ENCODE measurements around the gene EIF4H. TPM values are rescaled to one million over a fixed set of nuclear protein-coding genes. Genes with fewer than 3 reads are reported as not detected.
A peak's percentile ranks its signal among the peaks of the same experiment; 100 is the strongest.

EIF4H gene
- total RNA-seq, 3 donors from 2014 or later = 231 to 278 (median 274) TPM

DNA sequence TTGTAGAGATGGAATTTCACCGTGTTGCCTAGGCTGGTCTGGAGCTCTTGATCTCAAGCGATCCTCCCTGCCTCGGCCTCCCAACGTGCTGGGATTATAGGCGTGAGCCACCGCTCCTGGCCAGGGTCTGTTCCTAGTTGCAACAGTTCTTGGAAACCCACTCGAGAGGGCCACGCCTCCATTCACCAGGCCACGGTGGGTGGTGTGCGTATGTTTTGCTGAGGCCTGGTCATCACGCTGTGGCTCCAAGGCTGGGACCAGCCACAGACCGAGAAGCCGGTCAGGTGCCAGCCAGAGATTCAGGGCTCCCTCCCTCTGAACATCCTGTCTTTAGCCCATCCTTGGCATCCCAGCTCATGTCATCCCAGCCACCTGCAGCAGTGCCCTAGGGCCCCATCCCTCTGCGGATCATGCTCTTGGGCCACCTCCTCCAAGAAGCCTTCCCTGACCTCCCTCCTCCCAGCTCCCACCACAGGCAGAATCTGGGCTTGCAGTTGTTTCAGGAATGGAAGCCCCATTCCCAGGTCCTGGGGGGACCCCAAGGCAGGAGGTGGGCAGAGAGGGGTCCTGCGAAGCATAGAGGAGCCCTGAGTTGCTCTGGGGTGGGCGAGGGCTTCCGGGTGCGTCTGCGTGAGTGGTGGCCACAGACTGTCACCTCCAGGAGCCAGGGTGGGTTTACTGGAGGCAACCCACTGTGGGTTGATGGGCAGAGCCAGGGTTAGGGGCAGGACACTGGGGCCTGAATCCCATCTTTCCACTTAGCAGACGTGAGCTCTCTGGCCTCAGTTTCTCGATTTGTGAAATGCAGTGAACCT, 40.9 kb downstream of the EIF4H start:
- no peaks in the 10 kb centered on the region for H3K9me3 ChIP-seq
- H3K4me3 ChIP-seq = no peak overlapping the region
- ATAC-seq (no peak), DNase-seq (peak in 2 of 3 donors; percentile 19 to 39)
- intact Hi-C loops (cut with DNase I, micrococcal nuclease) = no loop called here
- no peaks in the 10 kb centered on the region for H3K4me1 ChIP-seq (ENCODE audit: low read depth)
- H3K36me3 ChIP-seq (ENCODE audit: low read depth) = no peaks in the 10 kb centered on the region
- TF ChIP-seq, protein P1, sequence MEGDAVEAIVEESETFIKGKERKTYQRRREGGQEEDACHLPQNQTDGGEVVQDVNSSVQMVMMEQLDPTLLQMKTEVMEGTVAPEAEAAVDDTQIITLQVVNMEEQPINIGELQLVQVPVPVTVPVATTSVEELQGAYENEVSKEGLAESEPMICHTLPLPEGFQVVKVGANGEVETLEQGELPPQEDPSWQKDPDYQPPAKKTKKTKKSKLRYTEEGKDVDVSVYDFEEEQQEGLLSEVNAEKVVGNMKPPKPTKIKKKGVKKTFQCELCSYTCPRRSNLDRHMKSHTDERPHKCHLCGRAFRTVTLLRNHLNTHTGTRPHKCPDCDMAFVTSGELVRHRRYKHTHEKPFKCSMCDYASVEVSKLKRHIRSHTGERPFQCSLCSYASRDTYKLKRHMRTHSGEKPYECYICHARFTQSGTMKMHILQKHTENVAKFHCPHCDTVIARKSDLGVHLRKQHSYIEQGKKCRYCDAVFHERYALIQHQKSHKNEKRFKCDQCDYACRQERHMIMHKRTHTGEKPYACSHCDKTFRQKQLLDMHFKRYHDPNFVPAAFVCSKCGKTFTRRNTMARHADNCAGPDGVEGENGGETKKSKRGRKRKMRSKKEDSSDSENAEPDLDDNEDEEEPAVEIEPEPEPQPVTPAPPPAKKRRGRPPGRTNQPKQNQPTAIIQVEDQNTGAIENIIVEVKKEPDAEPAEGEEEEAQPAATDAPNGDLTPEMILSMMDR (IDR thresholded peaks at IDR 0.05) = no peak

DNA sequence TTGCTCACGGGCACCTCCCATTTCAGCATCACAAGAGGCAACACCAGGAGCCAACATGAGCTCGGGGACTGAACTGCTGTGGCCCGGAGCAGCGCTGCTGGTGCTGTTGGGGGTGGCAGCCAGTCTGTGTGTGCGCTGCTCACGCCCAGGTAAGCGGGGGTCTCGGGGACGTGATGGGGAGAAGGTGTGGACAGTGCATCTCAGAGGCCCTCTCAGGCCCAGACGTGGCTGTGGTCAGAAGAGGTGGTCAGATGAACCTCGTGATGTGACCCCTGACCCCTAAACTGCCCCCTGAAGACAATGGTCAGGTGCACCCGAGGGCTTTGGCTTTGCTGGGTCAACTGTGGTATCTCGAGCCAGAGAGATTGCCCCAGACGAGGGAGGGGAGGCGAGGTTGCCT, 41.8 kb downstream of the EIF4H start:
- TF ChIP-seq, protein P1 (IDR thresholded peaks at IDR 0.05) = no peak
- DNase-seq = peak in 1 of 3 donors; percentile 14
- Histone ChIP-seq H3K36me3 (ENCODE audit: low read depth) (no peaks in the 10 kb centered on the region), H3K9me3 (no peaks in the 10 kb centered on the region), H3K4me3 (no peak overlapping the region), H3K4me1 (ENCODE audit: low read depth) (no peaks in the 10 kb centered on the region)
- intact Hi-C loops (cut with DNase I, micrococcal nuclease) = no loop called here
- ATAC-seq = no peak

DNA sequence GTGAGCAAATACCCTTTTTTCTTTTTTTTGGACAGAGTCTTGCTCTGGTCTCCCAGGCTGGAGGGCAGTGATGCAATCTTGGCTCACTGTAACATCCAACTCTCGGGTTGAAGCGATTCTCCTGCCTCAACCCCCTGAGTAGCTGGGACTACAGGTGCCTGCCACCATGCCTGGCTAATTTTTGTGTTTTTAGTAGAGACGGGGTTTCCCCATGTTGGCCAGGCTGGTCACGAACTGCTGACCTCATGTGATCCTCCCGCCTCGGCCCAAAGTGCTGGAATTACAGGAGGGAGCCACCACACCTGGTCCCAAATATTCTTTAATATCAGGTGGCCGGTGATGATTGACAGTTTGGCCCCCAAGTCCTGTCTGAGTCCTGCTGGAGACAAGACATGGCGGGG, 42.2 kb downstream of the EIF4H start:
- TF ChIP-seq, protein P1 (IDR thresholded peaks at IDR 0.05) = no peak
- ATAC-seq = no peak

DNA sequence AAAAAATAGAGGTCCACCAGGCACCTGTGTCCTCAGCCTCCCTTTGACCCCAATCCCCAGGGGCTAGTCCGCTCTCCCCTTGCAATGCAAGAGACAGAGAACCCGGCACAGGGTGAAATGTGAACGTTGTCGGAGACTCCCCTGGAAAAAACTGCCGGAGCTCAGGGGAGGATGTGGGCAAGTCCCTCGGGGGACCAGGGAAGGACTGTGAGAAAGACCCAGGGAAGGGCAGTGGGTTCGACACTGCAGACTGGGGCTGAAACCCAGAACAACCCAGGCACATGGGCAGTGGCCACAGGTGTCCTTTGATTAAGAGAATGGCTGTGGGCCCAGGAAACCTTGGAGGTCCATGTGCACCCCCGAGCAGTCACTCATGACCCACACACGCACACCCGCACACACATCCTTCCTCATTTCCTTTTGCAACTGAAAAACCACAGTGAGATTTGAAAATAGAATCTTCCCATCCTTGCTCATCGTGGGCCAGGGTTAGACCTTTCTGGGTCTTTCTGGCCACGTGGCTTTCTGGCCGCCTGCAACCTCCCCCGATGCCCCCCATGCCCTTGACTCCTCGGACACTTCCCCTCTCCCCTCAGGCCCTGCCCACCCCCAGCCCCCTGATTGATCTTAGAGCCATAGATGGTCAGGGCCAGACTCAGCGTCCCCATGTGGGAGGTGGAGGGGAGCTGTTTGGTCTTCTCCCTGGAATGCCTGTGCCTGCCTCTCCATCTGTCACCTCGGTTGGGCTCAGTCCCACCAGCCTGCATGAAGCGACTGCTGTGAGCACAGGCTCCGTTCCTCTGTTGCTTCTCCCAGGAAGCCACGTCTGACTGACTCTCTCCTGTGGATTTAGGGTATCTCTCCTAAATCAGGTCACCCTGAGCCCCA, 43.5 kb downstream of the EIF4H start:
- TF ChIP-seq, protein P1 (IDR thresholded peaks at IDR 0.05) = no peak
- Histone ChIP-seq H3K9me3 (no peaks in the 10 kb centered on the region), H3K4me1 (ENCODE audit: low read depth) (no peaks in the 10 kb centered on the region), H3K4me3 (no peak overlapping the region), H3K36me3 (ENCODE audit: low read depth) (no peaks in the 10 kb centered on the region)
- DNase-seq (peak in 1 of 3 donors; percentile 35), ATAC-seq (peak; percentile 46)
- intact Hi-C loops (cut with DNase I, micrococcal nuclease) = no loop called here

More for the DNA sequence above, 42.2 kb downstream of the EIF4H start:
- no peaks in the 10 kb centered on the region for H3K36me3 ChIP-seq (ENCODE audit: low read depth)
- no peak for DNase-seq
- intact Hi-C loops (cut with DNase I, micrococcal nuclease) = no loop called here
- H3K4me1 ChIP-seq (ENCODE audit: low read depth) = no peaks in the 10 kb centered on the region
- no peaks in the 10 kb centered on the region for H3K9me3 ChIP-seq
- no peak overlapping the region for H3K4me3 ChIP-seq

DNA sequence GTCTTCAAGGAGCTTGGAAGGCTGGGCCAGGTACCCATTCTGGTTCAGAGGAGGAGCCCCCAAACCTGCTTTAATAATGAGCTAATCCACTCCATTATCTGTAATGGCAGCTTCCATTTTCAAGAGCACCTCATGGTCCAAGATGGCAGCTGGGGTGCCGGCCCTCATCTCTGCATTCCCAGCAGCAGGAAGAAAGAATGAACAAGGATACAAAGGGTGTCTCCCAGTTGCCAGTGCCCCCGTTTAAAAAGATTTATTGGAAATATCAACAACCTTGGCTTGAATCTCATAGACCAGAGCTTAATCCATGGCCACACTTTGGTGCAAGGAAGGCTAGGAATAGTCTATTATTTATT, 44.2 kb downstream of the EIF4H start:
- Histone ChIP-seq H3K9me3 (no peaks in the 10 kb centered on the region), H3K4me3 (no peak overlapping the region), H3K4me1 (ENCODE audit: low read depth) (no peaks in the 10 kb centered on the region), H3K36me3 (ENCODE audit: low read depth) (no peaks in the 10 kb centered on the region)
- DNase-seq (no peak), ATAC-seq (no peak)
- TF ChIP-seq, protein P1 (IDR thresholded peaks at IDR 0.05) = no peak
- intact Hi-C loops (cut with DNase I, micrococcal nuclease) = no loop called here
